ENCODE data around the gene TXLNB.
A peak's percentile ranks its signal among the peaks of the same experiment; 100 is the strongest.

The TXLNB gene

DNA sequence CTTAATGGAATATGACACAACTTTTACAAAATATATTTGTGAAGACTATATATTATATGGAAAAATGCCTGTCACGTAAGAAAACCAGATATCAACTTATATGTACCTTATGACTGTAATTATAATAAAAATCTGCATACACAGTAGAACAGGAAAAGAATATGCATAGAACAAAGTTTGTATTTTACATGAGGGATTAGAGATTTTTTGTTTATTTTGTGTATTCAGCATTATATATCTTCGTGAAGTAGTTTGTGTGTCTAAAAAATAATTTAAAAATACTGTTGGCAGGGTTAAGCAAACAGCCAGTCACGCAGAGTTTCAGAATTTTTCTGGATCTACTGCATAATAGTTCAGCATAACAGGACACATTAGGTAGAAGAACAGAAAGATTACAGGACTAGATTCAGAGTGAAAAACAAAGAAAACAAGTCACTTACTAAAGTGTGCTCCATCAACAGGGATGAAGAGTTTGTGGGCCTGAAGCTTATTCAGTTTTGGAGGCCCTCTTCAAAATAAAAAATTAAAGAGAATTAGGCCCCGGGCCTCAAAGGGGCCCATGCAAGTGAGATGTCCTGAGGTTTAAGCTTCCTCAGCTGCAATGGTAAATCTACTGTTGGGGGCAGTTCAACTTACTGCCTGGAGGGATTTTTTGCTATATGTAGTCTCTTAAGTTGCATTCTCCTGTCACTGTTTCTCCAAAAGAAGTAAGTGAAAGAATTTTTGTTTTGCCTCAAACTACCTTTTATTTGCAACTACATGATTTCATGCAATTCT is 16.3 kb downstream of the TXLNB start:
- Mint-ChIP-seq H3K27ac (no peak overlapping the region), H3K36me3 (peaks cover 9% of the 10 kb centered on the region), H3K4me3 (no peak overlapping the region), H3K9me3 (no peaks in the 10 kb centered on the region), H3K4me1 (peaks cover 27% of the 10 kb centered on the region), H3K27me3 (no peaks in the 10 kb centered on the region)
- no peak for DNase-seq
- CTCF ChIA-PET, result no interaction called here

GRCh38 chr6:139271056-139271455 is 20.7 kb downstream of the TXLNB start:
- Mint-ChIP-seq H3K4me3 (no peak overlapping the region), H3K27ac (no peak overlapping the region), H3K36me3 (peaks cover 6% of the 10 kb centered on the region), H3K4me1 (no peaks in the 10 kb centered on the region), H3K27me3 (no peaks in the 10 kb centered on the region), H3K9me3 (no peaks in the 10 kb centered on the region)
- no peak for DNase-seq
- CTCF ChIA-PET, result no interaction called here

DNA sequence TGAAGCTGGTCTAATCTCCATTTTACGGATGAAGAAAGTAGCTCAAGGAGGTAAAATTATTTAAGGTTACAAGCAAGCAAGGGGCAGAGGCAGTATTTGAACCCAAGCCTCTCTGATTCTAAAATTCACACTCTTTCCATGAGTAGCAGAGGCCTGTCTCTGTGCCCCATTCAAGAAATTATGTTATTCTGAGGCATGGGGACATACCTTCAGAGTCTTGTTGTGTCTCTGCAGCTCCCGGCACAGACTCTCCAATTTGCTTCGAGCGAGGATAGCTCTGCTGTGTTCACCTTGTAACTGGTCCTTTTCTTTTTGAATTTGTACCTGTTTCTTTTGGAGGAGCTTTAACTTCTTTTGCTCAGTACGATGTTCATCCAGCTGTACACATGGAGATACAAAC is 21.5 kb downstream of the TXLNB start:
- CTCF ChIA-PET, result interaction anchor here (0.6 kb wide), 1 partner anchor 12 kb away, joined by 3 read pairs; no protein-coding TSS in a partner anchor
- H3K27me3 Mint-ChIP-seq, result no peaks in the 10 kb centered on the region

GRCh38 chr6:139265512-139266190 is 26.1 kb downstream of the TXLNB start:
- no peak for DNase-seq
- H3K4me1 Mint-ChIP-seq, result peaks cover 18% of the 10 kb centered on the region
- H3K36me3 Mint-ChIP-seq, result peaks cover 2% of the 10 kb centered on the region
- H3K4me3 Mint-ChIP-seq, result no peak overlapping the region
- H3K27ac Mint-ChIP-seq, result no peak overlapping the region
- H3K27me3 Mint-ChIP-seq, result no peaks in the 10 kb centered on the region
- no peaks in the 10 kb centered on the region for H3K9me3 Mint-ChIP-seq
- CTCF ChIA-PET, result interaction anchor here (1.0 to 1.1 kb wide), 2 partner anchors 8 to 16 kb away, joined by 3 read pairs; no protein-coding TSS in a partner anchor

More for the DNA sequence above, 21.5 kb downstream of the TXLNB start:
- Mint-ChIP-seq H3K36me3 (peaks cover 6% of the 10 kb centered on the region), H3K9me3 (no peaks in the 10 kb centered on the region), H3K27ac (no peak overlapping the region), H3K4me1 (no peaks in the 10 kb centered on the region), H3K4me3 (no peak overlapping the region)
- no peak for DNase-seq

DNA sequence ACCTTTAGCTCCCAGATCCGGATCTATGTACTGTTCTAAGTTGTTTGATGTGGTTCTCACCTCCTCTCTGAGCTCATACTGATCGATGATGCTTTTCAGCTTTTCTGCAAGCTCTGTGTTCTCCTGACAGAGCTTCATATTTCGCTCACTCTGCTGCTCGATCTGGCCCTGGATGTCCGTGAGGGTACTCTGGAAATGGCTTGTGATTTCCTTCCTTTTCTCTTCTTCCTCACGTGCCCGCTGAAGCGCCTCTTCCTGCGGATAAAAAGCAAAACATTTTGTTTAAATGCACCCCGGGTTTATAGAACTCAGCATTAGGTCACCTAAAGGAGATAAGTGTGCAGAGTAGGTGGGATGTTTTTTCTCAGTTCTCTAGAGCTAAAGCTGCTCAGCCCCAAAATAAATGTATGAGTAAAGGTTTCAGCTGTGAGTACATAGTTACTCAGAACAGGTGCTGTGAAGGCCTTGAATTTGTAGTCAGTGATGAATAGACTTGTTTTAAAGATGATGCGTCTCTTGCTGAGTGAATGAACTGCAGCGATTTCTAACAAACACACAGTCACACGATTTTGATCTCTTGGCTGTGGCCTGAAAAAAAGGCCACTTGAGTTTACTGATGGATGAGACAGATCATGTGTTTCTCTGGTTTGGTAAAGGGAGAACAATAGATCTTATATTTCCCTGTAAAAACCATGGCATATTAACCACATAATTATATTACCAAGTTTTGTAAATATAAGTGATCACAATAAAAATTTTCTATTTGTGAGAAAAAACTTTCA is 29.1 kb downstream of the TXLNB start:
- CTCF ChIA-PET, result interaction anchor here (0.9 to 1.5 kb wide), 4 partner anchors 10 to 96 kb away, joined by 3 to 8 read pairs (median 6); no protein-coding TSS in a partner anchor
- Mint-ChIP-seq H3K4me3 (peak overlapping the region; percentile 29), H3K27ac (peak overlapping the region; percentile 84), H3K9me3 (no peaks in the 10 kb centered on the region), H3K4me1 (peaks cover 27% of the 10 kb centered on the region), H3K27me3 (peaks cover 4% of the 10 kb centered on the region), H3K36me3 (peaks cover 6% of the 10 kb centered on the region)
- peak; percentile 38 for DNase-seq

- H3K4me1 Mint-ChIP-seq, result peaks cover 33% of the 10 kb centered on the region
- H3K27ac Mint-ChIP-seq, result no peak overlapping the region
- CTCF ChIA-PET, result interaction anchor here (1.3 to 1.9 kb wide), 3 partner anchors 21 to 74 kb away, joined by 4 read pairs; partner anchors contain the start of gene TXLNB
Observed at GRCh38 chr6:139257821-139258398, 33.9 kb downstream of the TXLNB start.

GRCh38 chr6:139257291-139257690 is 34.5 kb downstream of the TXLNB start:
- H3K4me1 Mint-ChIP-seq, result peaks cover 30% of the 10 kb centered on the region
- H3K4me3 Mint-ChIP-seq, result no peak overlapping the region
- H3K36me3 Mint-ChIP-seq, result peaks cover 6% of the 10 kb centered on the region
- H3K27ac Mint-ChIP-seq, result peak overlapping the region; percentile 82
- DNase-seq, result no peak
- H3K27me3 Mint-ChIP-seq, result peaks cover 4% of the 10 kb centered on the region
- no peaks in the 10 kb centered on the region for H3K9me3 Mint-ChIP-seq
- CTCF ChIA-PET, result interaction anchor here (1.3 to 1.9 kb wide), 3 partner anchors 22 to 74 kb away, joined by 4 read pairs; partner anchors contain the start of gene TXLNB

More at GRCh38 chr6:139257821-139258398, 33.9 kb downstream of the TXLNB start:
- DNase-seq, result no peak
- Mint-ChIP-seq H3K36me3 (peaks cover 6% of the 10 kb centered on the region), H3K4me3 (no peak overlapping the region), H3K27me3 (peaks cover 4% of the 10 kb centered on the region), H3K9me3 (no peaks in the 10 kb centered on the region)

DNA sequence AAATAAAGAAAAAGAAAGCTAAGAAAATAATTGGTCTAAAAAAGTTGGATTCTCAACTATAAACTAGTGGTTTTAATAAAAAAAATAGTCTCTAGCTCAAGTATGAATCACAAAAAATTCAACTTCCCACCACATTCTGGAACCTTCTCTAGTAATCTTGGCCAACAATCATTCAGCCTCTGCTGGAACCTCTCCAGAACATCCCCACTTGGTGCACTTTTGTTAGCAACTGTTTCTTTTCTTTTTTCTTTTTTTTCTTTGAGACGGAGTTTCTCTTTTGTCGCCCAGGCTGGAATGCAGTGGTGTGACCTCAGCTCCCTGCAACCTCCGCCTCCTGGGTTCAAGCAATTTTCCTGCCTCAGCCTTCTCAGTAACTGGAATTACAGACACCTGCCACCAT is 35.7 kb downstream of the TXLNB start:
- CTCF ChIA-PET, result interaction anchor here (0.8 kb wide), 1 partner anchor 14 kb away, joined by 4 read pairs; no protein-coding TSS in a partner anchor
- no peaks in the 10 kb centered on the region for H3K9me3 Mint-ChIP-seq
- peaks cover 6% of the 10 kb centered on the region for H3K36me3 Mint-ChIP-seq
- no peak for DNase-seq
- peaks cover 4% of the 10 kb centered on the region for H3K27me3 Mint-ChIP-seq
- H3K27ac Mint-ChIP-seq, result no peak overlapping the region
- H3K4me1 Mint-ChIP-seq, result peaks cover 37% of the 10 kb centered on the region
- H3K4me3 Mint-ChIP-seq, result no peak overlapping the region

DNA sequence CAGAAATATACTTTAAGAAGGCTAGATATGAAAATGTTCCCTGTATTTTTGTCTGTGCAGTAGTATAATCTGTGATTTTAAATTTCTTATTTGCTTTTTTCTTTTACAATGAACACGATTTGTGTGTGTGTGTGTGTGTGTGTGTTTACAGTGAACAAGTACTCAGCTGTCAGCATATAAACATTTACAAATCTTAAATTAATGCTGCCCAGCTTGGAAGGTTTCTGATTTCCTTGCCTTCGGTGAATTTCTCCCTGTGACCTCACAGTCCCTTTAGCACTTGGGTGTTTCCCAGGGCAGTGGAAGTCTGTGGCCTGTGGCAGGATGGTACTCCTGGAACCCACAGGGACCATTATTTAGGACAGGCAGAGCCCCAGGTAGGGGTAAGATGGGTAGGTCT is 37.6 kb downstream of the TXLNB start:
- CTCF ChIA-PET, result no interaction called here
- H3K27ac Mint-ChIP-seq, result no peak overlapping the region
- H3K27me3 Mint-ChIP-seq, result peaks cover 4% of the 10 kb centered on the region
- DNase-seq, result no peak
- no peaks in the 10 kb centered on the region for H3K9me3 Mint-ChIP-seq
- H3K36me3 Mint-ChIP-seq, result peaks cover 7% of the 10 kb centered on the region
- no peak overlapping the region for H3K4me3 Mint-ChIP-seq
- peaks cover 56% of the 10 kb centered on the region for H3K4me1 Mint-ChIP-seq

DNA sequence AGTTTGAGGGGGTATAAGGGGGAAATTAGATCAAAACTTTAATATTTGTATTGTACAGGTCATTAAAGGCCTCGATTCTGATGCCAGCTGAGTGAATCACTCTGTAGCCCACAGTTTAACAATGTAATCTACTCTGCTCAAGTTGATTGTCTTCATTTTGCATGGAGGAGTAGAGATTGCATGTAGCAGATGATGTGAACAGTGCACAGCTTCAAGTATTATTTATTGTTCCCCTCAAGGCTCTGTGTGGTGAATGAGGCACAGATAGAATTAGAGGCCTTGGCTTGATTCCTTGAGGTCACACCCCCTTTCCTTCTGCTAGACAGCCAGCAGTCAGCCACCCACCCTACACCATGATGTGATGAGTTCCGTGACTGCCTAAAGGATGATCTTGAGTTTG is 38.1 kb downstream of the TXLNB start:
- DNase-seq, result no peak
- H3K4me3 Mint-ChIP-seq, result no peak overlapping the region
- H3K27ac Mint-ChIP-seq, result no peak overlapping the region
- peaks cover 4% of the 10 kb centered on the region for H3K27me3 Mint-ChIP-seq
- H3K36me3 Mint-ChIP-seq, result peaks cover 5% of the 10 kb centered on the region
- peaks cover 58% of the 10 kb centered on the region for H3K4me1 Mint-ChIP-seq
- CTCF ChIA-PET, result interaction anchor here (0.8 kb wide), 1 partner anchor 34 kb away, joined by 3 read pairs; no protein-coding TSS in a partner anchor
- peaks cover under 1% of the 10 kb centered on the region for H3K9me3 Mint-ChIP-seq

DNA sequence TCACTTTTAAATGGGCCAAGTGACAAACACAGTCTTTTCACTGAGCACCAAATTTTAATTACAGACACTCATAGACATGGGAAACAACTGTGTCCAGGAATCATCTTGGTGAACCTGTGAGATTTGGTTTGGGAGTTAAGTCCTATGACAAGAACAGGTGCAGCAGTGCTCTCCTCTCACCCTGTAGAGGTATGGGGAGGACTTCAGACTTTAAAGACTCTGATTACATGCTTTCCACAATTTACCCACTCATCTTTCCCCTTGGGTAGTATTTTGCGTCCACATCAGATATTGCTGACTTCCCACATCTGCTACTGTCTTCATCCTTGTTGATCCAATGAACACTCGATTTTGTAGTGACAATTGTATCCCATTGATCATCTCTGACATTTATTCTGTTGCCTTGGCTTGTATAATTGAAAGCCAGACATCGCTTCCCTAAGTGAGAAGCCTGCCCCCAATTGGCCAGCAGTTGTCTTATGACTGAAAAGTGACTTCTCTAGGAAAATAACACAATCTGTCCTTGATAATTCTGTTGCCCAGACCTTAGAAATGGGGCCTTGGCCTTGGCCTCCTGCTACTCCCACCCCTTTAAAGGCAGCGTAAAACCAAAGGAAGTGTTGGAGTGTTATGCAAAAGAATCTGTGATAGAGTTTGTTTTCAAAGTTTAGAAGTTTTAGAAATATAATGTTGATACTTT is 40.0 kb downstream of the TXLNB start:
- H3K4me1 Mint-ChIP-seq, result peaks cover 55% of the 10 kb centered on the region
- no peak for DNase-seq
- CTCF ChIA-PET, result interaction anchor here (0.8 to 1.2 kb wide), 3 partner anchors 10 to 127 kb away, joined by 3 to 6 read pairs (median 4); no protein-coding TSS in a partner anchor
- peaks cover 3% of the 10 kb centered on the region for H3K9me3 Mint-ChIP-seq
- H3K27me3 Mint-ChIP-seq, result no peaks in the 10 kb centered on the region
- H3K27ac Mint-ChIP-seq, result peak overlapping the region; percentile 96
- H3K36me3 Mint-ChIP-seq, result peaks cover 7% of the 10 kb centered on the region
- H3K4me3 Mint-ChIP-seq, result peak overlapping the region; percentile 52

GRCh38 chr6:139251045-139251690 is 40.6 kb downstream of the TXLNB start:
- H3K4me3 Mint-ChIP-seq, result peak overlapping the region; percentile 52

More at GRCh38 chr6:139251045-139251690, 40.6 kb downstream of the TXLNB start:
- Mint-ChIP-seq H3K4me1 (peaks cover 51% of the 10 kb centered on the region), H3K27me3 (no peaks in the 10 kb centered on the region), H3K9me3 (peaks cover 3% of the 10 kb centered on the region), H3K36me3 (peaks cover 7% of the 10 kb centered on the region), H3K27ac (peak overlapping the region; percentile 96)
- CTCF ChIA-PET, result interaction anchor here (0.7 to 2.3 kb wide), 15 partner anchors 8 to 435 kb away, joined by 3 to 23 read pairs (median 3); partner anchors contain the start of gene TXLNB
- DNase-seq, result no peak

Measured in activated naive CD4-positive, alpha-beta T cell treated with anti-CD3 and anti-CD28 coated beads, Interleukin-2, amount 10 ng/mL, durations not matched to agents 7 days and 5 days (primary cell).